ENCODE measurements around the gene MIOX. TPM values are rescaled to one million over a fixed set of nuclear protein-coding genes. Genes with fewer than 3 reads are reported as not detected.
A peak's percentile ranks its signal among the peaks of the same experiment; 100 is the strongest.

The MIOX gene
- total RNA-seq, 6 donors from 2014 or later = not detected

DNA sequence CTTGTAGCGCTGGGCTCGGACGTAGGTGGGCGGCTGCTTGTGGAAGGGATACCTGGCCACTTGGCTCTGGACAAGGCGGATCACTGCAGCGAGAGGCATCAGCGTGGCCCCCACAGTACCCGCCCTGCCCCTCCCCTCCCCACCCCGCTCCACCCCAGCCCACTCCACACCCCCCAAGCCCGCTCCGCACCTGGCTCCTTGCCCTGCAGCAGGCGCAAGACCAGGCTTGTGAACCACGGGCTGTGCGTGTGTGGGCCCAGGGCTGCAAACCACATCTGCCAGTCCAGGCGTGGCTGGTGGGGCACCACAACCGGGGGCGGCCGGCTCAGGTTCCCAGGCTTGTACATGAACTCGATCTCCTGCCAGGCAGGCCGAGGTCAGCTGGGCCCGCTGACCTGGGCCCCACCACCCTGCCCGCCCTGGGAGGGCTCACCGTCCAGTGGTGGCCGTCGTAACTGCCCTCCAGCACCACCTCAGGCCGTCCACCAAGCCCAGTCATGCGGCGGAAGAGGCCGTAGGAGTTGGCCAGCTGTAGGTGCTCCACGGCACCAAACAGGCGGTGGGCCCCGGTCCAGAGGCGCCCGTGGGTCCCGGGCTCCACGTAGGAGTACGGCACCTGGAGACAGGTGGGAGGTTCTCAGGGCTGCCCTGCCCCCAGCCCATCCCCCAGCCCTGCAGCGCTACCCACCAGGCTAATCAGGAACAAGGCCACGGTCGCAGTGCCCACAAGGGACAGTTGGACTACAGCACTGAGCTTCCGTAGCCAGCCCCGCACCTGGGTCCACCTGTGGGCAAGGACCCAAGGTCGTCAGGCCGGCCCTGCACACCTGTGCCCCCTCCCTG, 17.9 kb downstream of the MIOX start:
- H3K4me3 ChIP-seq = no peak overlapping the region
- H3K4me1 ChIP-seq = peaks cover 19 to 35% (median 22%) of the 10 kb centered on the region in 4 donors
- 96% methylated on average over 42 of the region's 44 CpGs; no CpG with 5 or more reads in 1 of the 2 donors for WGBS, 2 donors
- H3K36me3 ChIP-seq = peaks cover 15 to 36% (median 33%) of the 10 kb centered on the region in 4 donors
- DNase-seq (peak in 1 of 2 donors; percentile 83), ATAC-seq (ENCODE audit: low FRiP score in 2 of 2) (no peak)
- no peaks in the 10 kb centered on the region for H3K27me3 ChIP-seq
- H3K9me3 ChIP-seq = no peaks in the 10 kb centered on the region
- H3K27ac ChIP-seq = no peak overlapping the region
- no peak for TF ChIP-seq POLR2AphosphoS5 (IDR thresholded peaks at IDR 0.05)
- TF ChIP-seq POLR2A (IDR thresholded peaks at IDR 0.05) = no peak
- no peak for TF ChIP-seq EP300 (IDR thresholded peaks at IDR 0.05)
- no peak for TF ChIP-seq CTCF (IDR thresholded peaks at IDR 0.05)

GRCh38 chr22:50505276-50505775, 18.7 kb downstream of the MIOX start:
- ATAC-seq (ENCODE audit: low FRiP score in 2 of 2) = no peak
- DNase-seq = no peak
- TF ChIP-seq EP300 (IDR thresholded peaks at IDR 0.05) (no peak), CTCF (IDR thresholded peaks at IDR 0.05) (no peak), POLR2AphosphoS5 (IDR thresholded peaks at IDR 0.05) (no peak), POLR2A (IDR thresholded peaks at IDR 0.05) (no peak)
- H3K4me1 ChIP-seq = peaks cover 19 to 39% (median 24%) of the 10 kb centered on the region in 4 donors
- 94 to 96% methylated on average over 11 to 13 of the region's 14 CpGs for WGBS, 2 donors
- no peak overlapping the region for H3K27ac ChIP-seq
- H3K27me3 ChIP-seq = no peaks in the 10 kb centered on the region
- H3K9me3 ChIP-seq = no peaks in the 10 kb centered on the region
- no peak overlapping the region for H3K4me3 ChIP-seq
- peaks cover 15 to 36% (median 34%) of the 10 kb centered on the region in 4 donors for H3K36me3 ChIP-seq

- ATAC-seq (ENCODE audit: low FRiP score in 2 of 2) (no peak), DNase-seq (peak in 1 of 2 donors; percentile 86)
- no peaks in the 10 kb centered on the region for H3K9me3 ChIP-seq
- peak overlapping the region in 1 of 4 donors; percentile 91 for H3K27ac ChIP-seq
- TF ChIP-seq POLR2A (IDR thresholded peaks at IDR 0.05) (no peak), EP300 (IDR thresholded peaks at IDR 0.05) (no peak), POLR2AphosphoS5 (IDR thresholded peaks at IDR 0.05) (no peak), CTCF (IDR thresholded peaks at IDR 0.05) (no peak)
- H3K4me1 ChIP-seq = peaks cover 19 to 39% (median 24%) of the 10 kb centered on the region in 4 donors
- peak overlapping the region in 2 of 4 donors; percentile 81 to 99 for H3K4me3 ChIP-seq
- no peaks in the 10 kb centered on the region for H3K27me3 ChIP-seq
- peaks cover 15 to 40% (median 36%) of the 10 kb centered on the region in 4 donors for H3K36me3 ChIP-seq
- 92 to 96% methylated on average over 22 to 38 of the region's 41 CpGs for WGBS, 2 donors
Measured at GRCh38 chr22:50505776-50506610, 19.3 kb downstream of the MIOX start.

- no peaks in the 10 kb centered on the region for H3K9me3 ChIP-seq
- peak overlapping the region; percentile 87 to 94 (median 90) for H3K27ac ChIP-seq
- no peak for TF ChIP-seq EP300 (IDR thresholded peaks at IDR 0.05)
- TF ChIP-seq CTCF (IDR thresholded peaks at IDR 0.05) = no peak
- no peak for TF ChIP-seq POLR2AphosphoS5 (IDR thresholded peaks at IDR 0.05)
- TF ChIP-seq POLR2A (IDR thresholded peaks at IDR 0.05) = no peak
- H3K36me3 ChIP-seq = peaks cover 15 to 40% (median 36%) of the 10 kb centered on the region in 4 donors
- H3K27me3 ChIP-seq = no peaks in the 10 kb centered on the region
- peak overlapping the region; percentile 81 to 99 (median 98) for H3K4me3 ChIP-seq
- H3K4me1 ChIP-seq = peaks cover 23 to 39% (median 24%) of the 10 kb centered on the region in 4 donors
- DNase-seq = peak in 1 of 2 donors; percentile 87
- ATAC-seq (ENCODE audit: low FRiP score in 2 of 2) = peak in 1 of 2 donors; percentile 2
- 41 to 79% methylated on average over 3 to 21 of the region's 21 CpGs for WGBS, 2 donors
Measured at GRCh38 chr22:50506611-50507420, 20.2 kb downstream of the MIOX start.
